Activated CD8-positive, alpha-beta T cell treated with anti-CD3 and anti-CD28 coated beads for 36 hours (primary cell): ENCODE results near the gene CCDC141. TPM values are rescaled to one million over a fixed set of nuclear protein-coding genes. Genes with fewer than 3 reads are reported as not detected.
A peak's percentile ranks its signal among the peaks of the same experiment; 100 is the strongest.

ENCODE experiments used
- ATAC-seq: fragments of 200-7000 bp; cut with Tn5 transposase; one replicate; pipeline ENCODE4 v1.10.0; 2021; ENCODE audit warnings: mild to moderate bottlenecking, moderate library complexity
- CTCF ChIA-PET: fragments of 350-600 bp; sonication (Branson Sonifier 250); formaldehyde crosslinking; loops from one replicate; lab custom pipeline; 2021; ENCODE audit warnings: antibody characterized with exemption; lab: Charles Lee
- POLR2A ChIA-PET: fragments of 350-600 bp; sonication (Branson Sonifier 250); formaldehyde crosslinking; loops from one replicate; lab custom pipeline; 2021; ENCODE audit warnings: antibody characterized with exemption; lab: Charles Lee
- DNase-seq: peaks from one replicate; pipeline ENCODE4 v3.0.0-alpha.2; 2020
- H3K27ac Mint-ChIP-seq: one replicate; pipeline ENCODE4 v1.8.0; 2021; ENCODE audit warnings: mild to moderate bottlenecking, mixed read lengths
- H3K27me3 Mint-ChIP-seq: one replicate; pipeline ENCODE4 v1.8.0; 2021; ENCODE audit warnings: mixed read lengths
- H3K36me3 Mint-ChIP-seq: one replicate; pipeline ENCODE4 v1.8.0; 2021; ENCODE audit warnings: low read depth, mixed read lengths
- H3K4me1 Mint-ChIP-seq: one replicate; pipeline ENCODE4 v1.8.0; 2021; ENCODE audit warnings: low read depth, mixed read lengths
- H3K4me3 Mint-ChIP-seq: one replicate; pipeline ENCODE4 v1.8.0; 2021; ENCODE audit warnings: mild to moderate bottlenecking, moderate library complexity, mixed read lengths
- H3K9me3 Mint-ChIP-seq: one replicate; pipeline ENCODE4 v1.8.0; 2021; ENCODE audit warnings: mixed read lengths
- intact Hi-C: fragments of 100-400 bp; cut with micrococcal nuclease; formaldehyde crosslinking; loops from one replicate; pipeline ENCODE4 v1.10.0; 2022
- total RNA-seq, 2 experiments: library from RNA; stranded (reverse); gene quantifications; one replicate each; pipeline ENCODE4 v1.2.3, GENCODE V29; 2021
- TF ChIP-seq, protein P1 (sequence below): fragments of 200-600 bp; IDR thresholded peaks from one replicate; pipeline ENCODE4 v1.8.0; 2022; ENCODE audit warnings: antibody characterized with exemption, mild to moderate bottlenecking

CCDC141 gene
- total RNA-seq, 2 experiments from 2014 or later = 6.5 to 7.8 TPM

DNA sequence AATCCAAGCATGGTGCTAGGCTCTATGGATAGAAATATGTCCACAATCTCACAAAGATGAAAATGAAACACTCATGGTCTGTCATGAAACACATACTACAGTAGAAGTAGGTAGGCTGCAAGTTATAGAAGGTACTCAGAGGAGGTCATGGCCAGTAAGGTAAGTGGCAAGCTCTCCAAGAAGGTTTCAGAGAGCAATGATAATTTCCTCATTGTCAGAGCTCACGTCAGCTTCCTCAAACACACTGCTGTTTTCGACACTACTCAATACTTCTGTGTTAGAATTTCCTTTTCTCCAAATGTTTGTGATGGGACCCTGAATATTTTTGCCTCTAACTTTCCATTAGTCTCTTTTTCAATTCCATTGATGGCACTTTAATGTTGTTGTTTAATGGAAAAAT lies 25.5 kb downstream of the CCDC141 start:
- TF ChIP-seq, protein P1, sequence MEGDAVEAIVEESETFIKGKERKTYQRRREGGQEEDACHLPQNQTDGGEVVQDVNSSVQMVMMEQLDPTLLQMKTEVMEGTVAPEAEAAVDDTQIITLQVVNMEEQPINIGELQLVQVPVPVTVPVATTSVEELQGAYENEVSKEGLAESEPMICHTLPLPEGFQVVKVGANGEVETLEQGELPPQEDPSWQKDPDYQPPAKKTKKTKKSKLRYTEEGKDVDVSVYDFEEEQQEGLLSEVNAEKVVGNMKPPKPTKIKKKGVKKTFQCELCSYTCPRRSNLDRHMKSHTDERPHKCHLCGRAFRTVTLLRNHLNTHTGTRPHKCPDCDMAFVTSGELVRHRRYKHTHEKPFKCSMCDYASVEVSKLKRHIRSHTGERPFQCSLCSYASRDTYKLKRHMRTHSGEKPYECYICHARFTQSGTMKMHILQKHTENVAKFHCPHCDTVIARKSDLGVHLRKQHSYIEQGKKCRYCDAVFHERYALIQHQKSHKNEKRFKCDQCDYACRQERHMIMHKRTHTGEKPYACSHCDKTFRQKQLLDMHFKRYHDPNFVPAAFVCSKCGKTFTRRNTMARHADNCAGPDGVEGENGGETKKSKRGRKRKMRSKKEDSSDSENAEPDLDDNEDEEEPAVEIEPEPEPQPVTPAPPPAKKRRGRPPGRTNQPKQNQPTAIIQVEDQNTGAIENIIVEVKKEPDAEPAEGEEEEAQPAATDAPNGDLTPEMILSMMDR = no peak
- H3K36me3 Mint-ChIP-seq = peaks cover 34% of the 10 kb centered on the region
- CTCF ChIA-PET = no interaction called here
- peaks cover 33% of the 10 kb centered on the region for H3K9me3 Mint-ChIP-seq
- peak; percentile 37 for ATAC-seq
- peak overlapping the region; percentile 19 for H3K4me3 Mint-ChIP-seq
- POLR2A ChIA-PET = no interaction called here
- DNase-seq = no peak
- H3K27me3 Mint-ChIP-seq = no peaks in the 10 kb centered on the region
- peak overlapping the region; percentile 85 for H3K27ac Mint-ChIP-seq
- H3K4me1 Mint-ChIP-seq = peaks cover 28% of the 10 kb centered on the region
- intact Hi-C loops = no loop called here

DNA sequence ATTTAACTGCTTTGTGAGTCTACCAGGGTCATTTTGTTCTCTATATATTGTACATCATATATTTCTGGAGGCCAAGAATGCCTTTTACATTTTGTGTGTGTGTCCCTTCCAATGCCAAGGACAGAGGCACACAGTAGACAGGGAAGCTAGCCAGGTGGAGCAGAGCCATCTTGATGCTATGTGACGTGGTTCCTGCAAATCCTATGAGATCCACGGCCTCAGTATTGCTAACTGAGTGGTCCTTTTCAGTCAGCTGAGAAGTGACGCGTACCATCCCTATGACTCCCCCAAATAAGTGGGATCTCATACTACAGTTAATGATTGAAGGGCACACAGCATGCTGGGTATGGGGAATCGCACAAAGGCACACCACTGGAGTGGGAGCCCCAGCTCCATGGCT lies 27.3 kb downstream of the CCDC141 start:
- ChIA-PET POLR2A (interaction anchor here (0.6 to 0.7 kb wide), 2 partner anchors 9 to 12 kb away, joined by 3 read pairs; no protein-coding TSS in a partner anchor), CTCF (interaction anchor here (1.1 to 5.5 kb wide), 6 partner anchors 9 to 134 kb away, joined by 3 to 45 read pairs (median 29); no protein-coding TSS in a partner anchor)
- no peak for DNase-seq
- H3K9me3 Mint-ChIP-seq = peaks cover 22% of the 10 kb centered on the region
- H3K4me3 Mint-ChIP-seq = no peak overlapping the region
- H3K4me1 Mint-ChIP-seq = peaks cover 37% of the 10 kb centered on the region
- H3K36me3 Mint-ChIP-seq = peaks cover 23% of the 10 kb centered on the region
- no peak overlapping the region for H3K27ac Mint-ChIP-seq
- no peaks in the 10 kb centered on the region for H3K27me3 Mint-ChIP-seq
- no peak for ATAC-seq
- intact Hi-C loops = no loop called here
- TF ChIP-seq, protein P1 = no peak

DNA sequence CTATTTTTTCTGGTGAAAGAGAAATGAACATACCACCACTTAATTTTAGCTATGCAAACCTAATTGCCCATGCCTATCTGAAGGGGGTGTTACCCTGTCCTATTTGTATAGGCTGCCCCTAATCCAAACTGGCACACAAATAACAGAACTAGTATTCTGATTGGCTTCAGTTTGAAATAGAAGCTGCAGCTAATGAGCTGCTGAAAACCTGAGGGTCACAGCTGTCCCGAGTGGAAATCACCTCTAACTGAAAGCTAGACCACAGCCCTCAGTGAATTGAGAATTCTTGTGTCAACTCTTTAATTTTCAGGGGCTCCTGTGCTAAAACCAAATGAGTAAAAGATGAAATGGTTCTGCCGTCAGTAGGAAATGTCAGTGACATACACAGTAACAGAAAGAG lies 28.7 kb downstream of the CCDC141 start:
- ChIA-PET CTCF (interaction anchor here (1.0 to 5.5 kb wide), 13 partner anchors 11 to 261 kb away, joined by 3 to 45 read pairs (median 5); no protein-coding TSS in a partner anchor), POLR2A (no interaction called here)
- peak; percentile 17 for ATAC-seq
- Mint-ChIP-seq H3K27me3 (no peaks in the 10 kb centered on the region), H3K4me1 (peaks cover 37% of the 10 kb centered on the region), H3K4me3 (no peak overlapping the region), H3K9me3 (peaks cover 11% of the 10 kb centered on the region), H3K36me3 (peaks cover 12% of the 10 kb centered on the region), H3K27ac (no peak overlapping the region)
- DNase-seq = no peak
- TF ChIP-seq, protein P1 = no peak
- intact Hi-C loops = no loop called here

DNA sequence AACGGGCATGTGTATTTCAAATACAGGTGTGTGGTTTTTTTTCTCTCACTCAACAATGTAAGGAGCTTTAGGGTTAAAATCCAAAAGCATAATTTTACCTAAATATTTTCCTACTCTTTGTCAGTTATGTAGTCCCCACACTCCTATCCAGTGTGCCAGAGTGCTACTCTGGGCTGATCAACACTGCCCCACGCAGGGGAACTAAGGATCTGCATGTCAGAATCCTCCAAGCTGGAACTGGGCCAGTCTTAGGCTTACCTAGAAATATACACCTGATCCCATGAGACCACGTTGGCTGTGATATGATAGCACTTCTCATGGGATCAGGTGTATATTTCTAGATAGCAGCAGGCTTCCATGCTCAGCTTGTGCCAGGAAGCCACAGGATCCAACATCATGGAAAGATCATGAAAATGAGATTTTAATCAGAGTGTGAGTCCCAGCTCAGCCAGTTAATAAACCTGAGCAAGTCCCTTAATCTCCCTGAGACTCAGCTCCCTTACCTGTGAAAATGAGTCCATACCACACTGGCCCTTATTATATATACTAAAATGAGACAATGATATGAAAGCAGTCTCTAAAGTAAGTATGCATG lies 29.7 kb downstream of the CCDC141 start:
- DNase-seq (peak; percentile 75), ATAC-seq (peak; percentile 94)
- Mint-ChIP-seq H3K4me1 (peaks cover 30% of the 10 kb centered on the region), H3K4me3 (no peak overlapping the region), H3K9me3 (peaks cover 3% of the 10 kb centered on the region), H3K27me3 (no peaks in the 10 kb centered on the region), H3K36me3 (peaks cover 5% of the 10 kb centered on the region), H3K27ac (no peak overlapping the region)
- ChIA-PET CTCF (interaction anchor here (0.6 to 5.5 kb wide), 39 partner anchors 10 to 273 kb away, joined by 3 to 45 read pairs (median 5); partner anchors contain the start of gene CCDC141), POLR2A (no interaction called here)
- TF ChIP-seq, protein P1 = peak; percentile 63
- intact Hi-C loops = no loop called here

DNA sequence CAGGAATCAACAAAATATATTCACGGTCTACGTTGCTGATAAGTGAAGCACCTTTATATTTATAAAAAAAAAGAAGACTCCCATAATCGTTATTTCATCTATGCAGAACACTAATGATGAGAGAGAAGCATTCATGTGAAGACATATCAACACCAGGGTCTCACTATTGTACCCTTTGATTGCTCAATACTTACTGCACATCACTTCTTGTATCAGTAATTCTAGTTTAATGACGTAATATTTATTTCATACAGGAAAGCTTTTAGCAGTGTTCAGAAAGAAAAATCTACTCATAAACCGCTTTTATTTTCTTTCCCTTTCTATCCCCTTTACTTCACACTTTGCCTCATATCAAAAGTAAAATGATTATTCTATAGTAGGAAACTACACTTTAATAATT lies 30.7 kb downstream of the CCDC141 start:
- Mint-ChIP-seq H3K27me3 (no peaks in the 10 kb centered on the region), H3K27ac (no peak overlapping the region), H3K36me3 (peaks cover 2% of the 10 kb centered on the region), H3K4me3 (no peak overlapping the region), H3K9me3 (peaks cover 5% of the 10 kb centered on the region), H3K4me1 (peaks cover 20% of the 10 kb centered on the region)
- ATAC-seq (no peak), DNase-seq (no peak)
- TF ChIP-seq, protein P1 = no peak
- POLR2A ChIA-PET = no interaction called here
- CTCF ChIA-PET = interaction anchor here (0.7 to 5.5 kb wide), 23 partner anchors 9 to 272 kb away, joined by 3 to 45 read pairs (median 8); no protein-coding TSS in a partner anchor
- intact Hi-C loops = no loop called here
